Activated CD4-positive, alpha-beta T cell treated with anti-CD3 and anti-CD28 coated beads, Interleukin-2, amount 50 U/mL, for 24 hours (primary cell): ENCODE measurements around the gene GPR3.
"Not testable (repeated sequence)": the region's sequence is repeated elsewhere in the genome, so short reads cannot be mapped to it uniquely, and the experiment has no call there.

Source experiments
- DNase-seq, 2 donors: peaks; one replicate each; pipeline ENCODE4 v3.0.0-alpha.2; 2020; ENCODE audit warnings: low read depth in 1 of 2, low spot score in 1 of 2

Gene GPR3

GRCh38 chr1:27398405-27399149 is 6.2 kb downstream of the GPR3 start:
- no peak for DNase-seq

DNA sequence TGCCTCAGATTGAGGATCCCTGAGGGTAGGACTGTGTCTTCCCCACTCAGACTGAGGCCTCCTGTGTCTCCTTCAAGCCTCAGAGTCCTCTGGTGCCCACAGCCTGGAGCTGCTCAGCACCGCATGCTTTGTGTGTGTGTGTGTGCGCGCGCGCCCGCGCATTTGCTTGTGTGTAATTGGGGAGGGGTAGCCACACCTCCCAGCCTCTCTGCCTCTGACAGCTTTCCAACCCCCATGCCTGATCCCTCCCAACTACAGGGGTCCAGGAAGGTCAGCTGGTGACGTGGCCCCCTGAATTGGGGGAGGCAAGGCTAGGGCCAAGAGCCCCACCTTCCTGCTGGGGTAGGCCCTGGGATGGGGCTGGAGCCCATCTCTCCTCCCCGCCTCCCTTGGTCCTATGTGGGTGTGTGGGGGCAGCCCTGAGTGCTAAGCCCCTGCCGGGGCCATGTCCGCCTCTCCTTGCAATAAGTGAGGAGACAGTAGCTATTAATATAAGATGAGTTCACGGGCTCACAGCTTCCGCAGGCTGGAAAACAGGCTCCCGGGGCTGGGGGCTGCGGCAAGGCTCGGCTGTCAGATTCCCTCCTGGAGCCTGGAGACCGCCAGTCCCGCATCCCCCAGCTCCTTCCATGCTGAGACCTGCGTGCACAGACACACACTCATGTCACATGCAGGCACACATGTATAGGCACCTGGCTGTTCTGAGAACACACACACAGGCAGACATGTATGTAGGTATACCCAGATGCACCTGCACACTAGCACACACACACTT is 7.0 kb downstream of the GPR3 start:
- DNase-seq = no peak

DNA sequence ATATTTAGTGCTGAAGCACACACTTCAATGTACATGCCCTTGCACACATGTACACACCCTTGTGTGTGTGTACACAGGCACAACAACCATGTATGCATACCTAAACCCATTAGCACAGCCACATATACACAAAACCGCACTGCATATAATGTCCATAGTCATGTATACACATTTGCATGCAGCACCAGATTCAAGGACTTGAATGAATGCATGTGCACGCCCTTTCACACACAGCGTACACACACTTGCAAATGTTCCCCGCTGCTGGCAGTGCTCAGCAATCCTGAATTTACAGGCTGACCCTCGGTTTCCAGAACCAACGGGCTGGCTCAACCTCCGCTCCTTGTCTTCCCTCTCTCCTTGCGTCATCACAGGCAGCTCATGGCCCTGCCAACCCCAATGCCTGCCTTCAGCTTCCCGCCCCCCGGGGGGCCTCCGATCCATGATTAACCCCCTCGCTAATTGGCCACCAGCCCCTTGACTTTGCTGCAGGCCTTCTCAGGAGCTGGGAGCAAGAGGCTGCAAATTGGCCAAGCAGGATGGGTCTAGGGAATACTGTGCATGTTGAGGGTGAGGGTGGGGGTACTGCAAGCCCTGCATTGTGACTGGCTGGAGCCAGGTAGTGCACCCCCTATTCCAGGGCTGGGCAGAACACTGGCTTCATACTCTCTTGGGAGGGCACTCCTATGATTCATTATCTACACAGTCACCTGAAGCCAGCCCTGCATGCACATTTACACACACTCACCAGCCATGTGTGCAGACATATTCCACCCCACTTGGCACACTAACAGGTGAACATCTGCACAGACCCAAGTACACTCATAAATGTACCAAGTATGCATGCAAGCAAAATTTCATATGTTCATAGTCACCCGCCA is 7.9 kb downstream of the GPR3 start:
- no peak for DNase-seq

DNA sequence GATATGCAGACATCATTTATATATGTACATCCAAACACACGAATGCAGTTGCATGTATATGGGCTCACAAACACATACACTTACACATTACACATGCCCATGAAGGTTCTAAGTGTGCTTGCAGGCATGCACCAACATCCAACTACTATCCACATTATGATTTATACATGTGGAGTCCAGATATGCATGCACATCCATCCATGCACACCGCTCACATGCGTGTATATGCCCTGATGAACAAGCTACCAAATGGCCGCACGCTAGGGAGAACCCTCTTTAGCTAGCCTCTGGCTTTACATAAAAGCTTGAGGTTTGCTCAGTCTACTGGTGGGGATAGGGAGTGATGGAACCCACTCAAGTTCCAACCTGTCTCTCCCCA is 8.5 kb downstream of the GPR3 start:
- DNase-seq = no peak

DNA sequence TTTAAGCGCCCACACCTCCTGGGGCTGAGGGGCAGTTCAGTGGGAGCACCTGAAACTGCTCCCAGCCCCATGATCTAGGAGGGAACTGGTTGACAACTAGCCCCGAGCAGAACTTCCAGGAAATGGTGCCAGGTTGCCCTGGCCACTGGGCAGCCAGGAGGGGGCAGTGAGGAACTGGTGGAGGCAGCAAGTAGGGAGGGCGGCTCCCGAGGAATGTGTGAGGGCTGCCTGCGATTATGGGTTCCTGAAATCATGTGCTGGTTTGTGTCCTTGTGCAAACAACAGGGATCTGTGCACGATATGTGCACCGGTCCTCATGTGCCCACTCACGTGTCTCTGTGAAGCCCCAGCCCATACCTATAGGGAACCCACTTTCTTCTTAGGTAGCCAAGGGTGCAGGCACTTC is 9.9 kb downstream of the GPR3 start:
- no peak for DNase-seq

- no peak for DNase-seq
These were observed 10.8 kb downstream of the GPR3 start for GRCh38 chr1:27403065-27403726.

- no peak for DNase-seq
These were observed 11.5 kb downstream of the GPR3 start for GRCh38 chr1:27403931-27404330.

DNA sequence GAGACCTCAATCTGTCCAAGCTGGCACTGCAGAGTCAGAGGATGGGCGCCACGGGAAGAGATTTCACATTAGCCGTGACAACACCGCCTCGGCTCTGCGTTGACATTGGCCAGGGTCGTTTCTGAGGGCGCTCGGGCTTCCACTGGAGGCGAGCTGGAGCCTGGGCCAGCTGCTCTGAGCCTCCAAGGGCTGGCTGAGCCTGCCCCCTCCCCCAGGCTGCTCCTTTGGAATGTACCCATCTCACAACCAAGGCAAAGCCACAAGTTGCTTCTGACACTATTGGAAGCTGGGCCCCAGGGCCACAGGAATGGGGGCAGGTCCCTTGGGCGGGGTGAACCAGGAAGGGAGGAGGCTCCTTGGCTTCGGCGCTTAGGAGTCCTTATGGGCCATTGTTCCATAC is 12.7 kb downstream of the GPR3 start:
- DNase-seq = no peak

DNA sequence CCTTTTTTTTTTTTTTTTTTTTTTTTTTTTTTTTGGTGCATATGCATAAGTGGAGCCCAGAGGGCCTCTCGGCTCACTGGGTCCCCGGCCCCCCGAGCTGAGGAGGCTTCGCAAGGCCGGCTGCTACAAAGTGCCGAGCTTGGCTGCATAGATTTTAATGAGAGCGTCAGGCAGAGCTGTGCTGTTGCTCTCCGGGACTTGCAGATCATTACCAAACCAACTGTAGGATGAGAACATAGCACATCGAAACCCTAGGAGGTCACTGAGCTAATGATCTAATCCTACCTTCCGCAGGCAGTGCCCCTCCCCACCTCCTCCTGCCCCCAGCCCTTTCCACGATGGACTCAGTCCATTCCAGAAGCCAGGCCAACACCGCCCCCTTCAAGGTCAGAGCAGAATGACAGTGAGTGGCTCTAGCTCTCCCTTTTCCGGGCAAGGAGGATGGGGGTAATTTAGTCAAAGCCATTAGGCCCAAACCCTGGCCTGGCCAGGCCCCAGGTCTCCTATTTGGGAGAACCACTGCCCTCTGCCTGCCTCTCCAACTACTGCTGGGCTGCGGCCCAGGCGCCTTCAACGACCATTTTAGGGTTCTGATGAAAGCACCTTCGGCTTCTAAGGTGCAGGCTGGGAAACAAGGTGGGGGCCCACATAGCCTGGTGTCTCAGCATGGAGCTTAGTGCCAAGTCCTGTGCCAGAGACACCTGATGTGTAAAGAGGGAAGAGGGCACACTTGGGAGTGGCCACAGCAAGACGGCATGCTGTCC is 13.4 kb downstream of the GPR3 start:
- not testable (repeated sequence) for DNase-seq

DNA sequence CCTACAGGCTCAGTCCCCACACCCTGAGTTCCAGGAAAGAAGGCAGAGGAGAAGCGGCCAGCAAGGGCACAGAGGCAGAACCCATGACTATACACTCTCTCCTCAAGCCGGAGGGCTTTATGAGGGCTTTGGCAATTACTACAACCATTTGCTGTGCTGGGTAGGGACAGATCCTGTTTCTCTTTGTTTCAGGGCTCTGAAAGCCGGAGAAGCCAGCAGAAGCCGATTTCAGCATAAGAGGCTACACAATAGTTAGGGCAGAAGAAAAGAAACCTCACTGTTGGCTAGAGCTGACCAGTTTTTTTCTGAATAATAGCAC is 13.9 kb downstream of the GPR3 start:
- DNase-seq = no peak

GRCh38 chr1:27406791-27407190 is 14.4 kb downstream of the GPR3 start:
- DNase-seq = not testable (repeated sequence)

- no peak for DNase-seq
These were observed 15.7 kb downstream of the GPR3 start for GRCh38 chr1:27408151-27408550.

DNA sequence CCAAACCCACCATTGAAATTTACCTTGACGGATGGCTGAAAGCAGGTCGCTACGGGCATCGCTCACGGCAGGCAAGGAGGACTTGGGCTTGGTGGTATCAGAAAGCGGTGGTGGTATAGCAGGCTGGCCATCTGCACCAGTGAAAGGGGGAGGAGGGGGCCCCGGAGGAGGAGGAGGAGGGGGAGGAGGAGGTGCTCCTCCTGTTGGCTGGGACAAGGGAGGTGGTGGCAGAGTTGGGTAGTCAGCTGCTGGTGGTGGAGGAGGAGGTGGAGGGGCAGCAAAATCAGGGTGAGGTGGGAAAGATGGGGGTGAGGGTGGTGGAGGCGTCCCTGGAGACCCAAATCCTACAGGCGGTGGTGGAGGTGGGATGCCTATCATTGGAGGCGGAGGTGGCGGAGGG is 17.2 kb downstream of the GPR3 start:
- DNase-seq = no peak

DNA sequence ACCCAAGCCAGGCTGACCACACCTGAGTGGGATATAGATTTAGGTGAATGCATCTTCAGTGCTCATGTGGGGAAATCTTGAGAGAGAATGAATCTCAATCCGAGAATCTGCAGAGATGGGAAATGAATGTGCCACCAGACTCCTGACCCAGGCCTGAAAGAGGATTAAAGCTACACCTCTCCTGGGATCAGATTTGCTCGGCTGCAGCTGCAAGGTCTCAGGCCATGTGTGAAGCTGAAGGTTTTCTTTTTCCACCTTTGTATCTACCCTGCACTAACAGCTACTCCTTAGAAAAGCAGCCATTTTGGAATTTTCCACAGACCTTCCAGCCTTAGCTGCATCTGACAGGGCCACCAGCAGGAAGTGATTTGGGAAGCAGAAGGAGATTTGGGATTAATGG is 18.3 kb downstream of the GPR3 start:
- DNase-seq = no peak

- DNase-seq = no peak
These were observed 20.1 kb downstream of the GPR3 start for GRCh38 chr1:27412502-27412901.

DNA sequence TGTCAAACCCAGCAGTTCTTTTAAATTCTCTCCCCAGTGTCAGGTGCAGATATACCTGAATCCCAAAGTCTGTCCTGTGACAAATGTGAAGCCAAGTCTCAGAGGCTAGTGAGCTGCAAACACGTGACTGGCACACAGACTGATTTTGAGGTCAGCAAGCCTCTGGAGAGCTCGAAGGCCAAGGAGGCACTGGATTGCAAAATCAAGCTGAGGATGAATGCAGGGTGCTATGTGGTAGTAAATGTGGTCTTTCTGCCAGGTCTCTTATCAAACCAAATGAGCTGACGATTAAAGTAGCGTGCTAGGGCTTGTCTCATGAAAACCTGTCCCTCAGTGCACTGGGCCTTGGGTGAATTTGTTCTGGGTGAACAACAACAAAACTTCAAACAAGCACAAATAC is 20.6 kb downstream of the GPR3 start:
- no peak for DNase-seq

DNA sequence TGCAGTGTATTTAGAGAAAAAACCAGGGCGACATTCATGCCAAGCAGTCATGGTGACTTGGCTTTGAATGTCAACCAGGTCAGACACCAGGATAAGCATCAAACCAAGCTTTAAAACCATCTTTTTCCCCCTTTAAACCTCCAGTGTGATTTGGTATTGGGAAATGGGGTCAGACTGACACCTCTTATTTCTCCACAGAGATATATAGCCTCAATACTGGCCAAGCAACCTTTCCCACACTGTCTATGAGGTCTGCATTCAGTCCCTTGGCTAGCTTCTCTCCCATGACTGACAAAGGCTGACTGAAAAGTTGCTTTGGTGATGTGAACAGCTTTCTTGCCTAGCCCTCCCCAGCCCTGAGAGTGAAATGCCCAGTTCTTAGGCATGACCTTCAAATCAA is 21.7 kb downstream of the GPR3 start:
- no peak for DNase-seq

DNA sequence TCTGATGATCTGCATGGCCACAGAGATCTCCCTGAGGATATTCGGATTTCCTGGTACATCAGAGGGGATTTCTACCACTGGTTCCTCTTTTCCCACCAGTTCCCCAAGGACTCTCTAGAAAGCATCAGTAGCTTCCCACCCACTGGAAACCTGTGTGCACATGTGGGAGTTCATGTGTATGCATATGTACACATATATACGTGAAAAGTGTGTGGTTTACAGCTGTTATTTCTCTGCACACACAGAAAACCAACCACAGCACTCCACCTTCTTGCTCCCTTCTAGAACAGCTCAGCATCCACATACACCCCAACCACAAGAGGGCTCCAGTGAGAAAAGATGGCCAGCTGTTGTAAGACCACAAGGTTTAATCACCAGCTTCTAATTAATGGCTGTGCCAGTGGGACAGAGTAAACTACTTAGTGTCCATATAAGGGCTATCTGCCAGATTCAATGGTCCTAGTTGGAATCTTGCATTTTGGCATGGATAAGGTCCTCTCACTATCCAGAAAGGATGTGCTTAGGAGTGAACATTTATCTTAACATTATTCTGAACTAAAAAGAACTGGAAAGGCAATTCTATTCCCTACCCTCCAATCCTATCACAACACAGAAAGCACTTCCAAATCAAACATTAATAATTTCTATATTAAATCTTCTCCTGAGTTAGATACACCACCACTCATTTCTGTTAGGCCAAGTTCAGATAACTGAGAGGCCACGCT is 24.1 kb downstream of the GPR3 start:
- DNase-seq = peak in 1 of 2 donors; percentile 55

DNA sequence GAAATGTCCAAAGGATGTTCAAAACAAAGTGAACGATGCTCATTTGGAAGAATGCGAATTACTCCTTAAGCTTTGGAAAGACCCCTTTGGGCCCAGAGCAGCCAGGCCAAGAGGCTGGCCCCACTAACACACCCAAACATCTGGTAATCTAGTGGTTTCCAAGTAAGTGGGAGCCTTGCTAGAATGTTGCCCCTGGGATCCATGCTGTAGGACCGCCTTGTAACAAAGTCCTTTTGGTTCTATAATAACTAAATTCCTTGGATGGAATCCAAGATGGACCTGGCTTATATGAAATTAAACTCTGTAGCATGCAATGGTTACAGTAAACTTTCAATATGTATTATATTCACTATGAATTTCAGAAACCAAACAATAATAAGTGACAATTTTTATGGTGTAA is 25.3 kb downstream of the GPR3 start:
- DNase-seq = no peak
